HUDEP-2 (cell line): ENCODE results near the gene FOXP1.

Source experiments
- DNase-seq, 76 experiments: peaks; one replicate each; lab custom pipeline; 2025; ENCODE audit not compliant: unreplicated experiment in 76 of 76; lab: John Stamatoyannopoulos, UW

Gene FOXP1

DNA sequence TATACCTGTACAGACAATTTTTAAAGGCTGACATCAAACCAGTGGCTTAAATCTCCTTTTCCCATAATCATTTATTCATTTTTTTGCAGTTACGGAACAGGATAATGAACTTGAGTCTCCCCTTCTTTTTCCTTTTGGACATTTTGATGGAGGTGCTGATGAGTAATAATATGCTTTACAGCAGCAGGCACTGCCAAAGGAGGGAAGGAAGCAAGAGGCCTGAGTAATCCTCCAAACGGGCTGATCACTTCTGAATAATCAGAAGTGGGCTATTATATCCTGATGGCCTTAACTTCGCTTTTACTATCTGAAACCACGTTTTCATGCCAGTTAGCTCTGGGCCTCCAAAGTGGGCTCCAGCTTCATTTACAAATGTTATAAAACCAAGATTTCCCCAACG, 527.2 kb downstream of the FOXP1 start:
- no peak for DNase-seq

DNA sequence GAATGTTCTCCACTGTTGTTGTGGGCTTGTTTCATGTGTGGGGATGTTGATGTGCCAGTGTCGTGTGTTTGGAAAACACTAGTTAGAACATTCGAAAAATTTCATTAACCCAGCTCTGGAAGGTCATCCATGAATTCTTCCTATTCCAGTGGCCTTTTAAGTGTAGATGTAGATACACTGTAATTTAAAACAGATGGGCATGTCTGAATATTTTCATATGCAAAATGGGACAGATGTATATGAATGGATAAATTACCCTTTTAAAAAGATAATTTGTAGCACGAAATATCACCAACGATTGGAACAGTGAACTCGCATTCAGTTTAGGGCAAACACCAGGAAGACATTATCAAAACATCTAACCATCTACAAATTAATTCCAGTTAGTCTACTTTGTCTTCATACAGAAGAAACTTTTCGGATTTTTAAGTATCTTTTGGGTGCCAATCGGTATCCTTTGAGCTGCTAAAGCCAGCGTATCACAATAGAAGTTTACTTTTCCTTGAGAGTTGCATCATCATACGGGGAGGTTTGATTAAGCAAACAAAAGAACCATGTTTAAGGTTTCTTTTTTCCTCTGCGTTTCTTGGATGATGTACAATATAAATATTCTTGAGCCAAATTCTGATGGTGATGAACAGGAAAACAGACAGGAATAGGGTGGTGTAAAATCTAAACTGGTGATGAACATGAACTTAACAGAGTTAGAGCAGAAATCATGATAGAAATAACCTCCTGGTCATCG, 528.1 kb downstream of the FOXP1 start:
- no peak for DNase-seq

DNA sequence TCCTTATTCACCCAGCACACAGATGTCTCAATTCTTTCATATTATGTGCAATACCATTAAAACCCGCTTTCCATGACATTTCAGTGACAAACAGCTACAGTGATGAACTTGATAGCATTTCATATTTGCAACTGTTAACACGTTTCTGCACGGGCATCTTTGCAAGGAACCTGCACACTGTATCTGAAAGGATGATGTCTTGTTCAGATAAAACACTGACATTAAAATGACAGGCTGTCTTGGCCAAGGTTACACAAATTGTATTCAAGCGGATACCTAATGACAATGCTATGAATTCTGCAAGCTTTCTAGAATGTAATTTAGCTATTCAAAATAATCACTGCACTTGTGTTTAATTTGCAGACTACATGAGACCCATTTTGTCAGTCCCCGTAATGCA, 529.2 kb downstream of the FOXP1 start:
- no peak for DNase-seq

DNA sequence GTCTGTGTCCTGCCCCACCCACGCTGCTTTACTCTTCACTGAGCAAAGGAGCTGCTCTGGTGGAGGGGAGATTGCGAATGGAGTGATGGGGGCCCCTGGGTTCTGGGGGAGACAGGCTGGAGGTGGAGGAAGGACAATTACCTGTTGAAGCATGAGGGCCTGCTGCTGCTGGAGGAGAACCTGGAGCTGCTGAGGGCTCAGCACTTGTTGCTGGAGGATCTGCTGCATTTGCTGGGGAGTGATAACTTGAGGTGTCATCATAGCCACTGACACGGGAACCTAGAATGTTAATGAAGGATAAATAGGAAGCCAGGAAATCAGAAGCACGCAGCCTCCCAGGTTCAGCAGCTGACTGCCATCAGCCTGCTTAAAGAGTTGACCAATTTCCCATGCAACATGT, 530.0 kb downstream of the FOXP1 start:
- DNase-seq = no peak

DNA sequence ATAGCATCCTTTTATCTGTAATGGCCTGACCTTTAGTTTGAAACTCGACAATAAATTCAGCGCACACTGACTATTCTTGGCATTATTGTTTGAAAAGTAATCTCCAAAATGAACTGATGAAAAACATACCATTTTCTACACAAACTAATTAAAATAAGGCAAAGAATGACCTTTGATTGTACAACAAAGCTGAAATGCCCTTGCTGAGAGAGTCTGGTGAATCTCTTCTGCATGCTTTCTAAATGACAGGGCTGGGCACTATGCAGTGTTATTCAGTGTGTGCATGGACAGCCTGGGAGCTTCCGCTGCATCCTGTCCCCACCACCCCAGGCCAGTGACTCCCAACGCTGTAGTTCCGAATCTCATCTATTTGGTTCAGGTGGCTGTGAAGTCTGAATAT, 530.8 kb downstream of the FOXP1 start:
- no peak for DNase-seq

DNA sequence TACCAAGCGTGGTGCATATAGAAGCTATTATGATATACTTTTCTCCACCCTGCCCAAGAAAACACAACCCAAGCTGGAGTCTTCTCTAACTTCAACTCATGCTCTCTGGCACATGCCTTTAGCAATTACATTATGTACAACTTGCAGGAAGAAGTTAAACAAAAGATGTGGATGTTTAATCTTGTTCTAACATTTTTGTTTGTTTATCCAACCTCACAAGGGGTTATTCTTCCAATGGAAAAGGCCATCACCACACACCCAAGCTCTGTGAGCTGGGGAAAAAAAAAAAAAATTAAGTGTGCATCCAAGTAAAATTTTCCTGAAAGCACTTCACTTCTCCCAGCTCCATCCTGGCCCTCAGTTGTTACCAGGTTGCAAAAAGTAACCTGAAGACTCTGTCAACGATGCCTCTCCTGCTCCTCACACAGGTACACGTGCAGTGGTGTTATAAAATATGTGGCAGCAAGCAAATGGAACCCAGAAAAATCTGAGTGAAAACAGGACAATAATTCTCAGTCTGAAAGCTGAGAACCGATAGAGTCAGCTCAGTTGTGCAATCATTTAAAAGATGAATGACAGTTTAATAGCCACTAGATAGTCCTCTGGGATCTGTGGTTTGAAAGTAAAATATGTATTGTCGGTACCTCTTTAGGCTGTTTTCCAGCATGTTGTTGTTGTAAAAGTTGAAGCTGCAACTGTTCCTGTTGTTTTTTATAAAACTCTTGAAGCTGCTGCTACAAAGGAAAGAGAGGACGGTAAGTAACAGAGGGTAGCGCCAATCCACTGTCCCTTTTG, 531.4 kb downstream of the FOXP1 start:
- no peak for DNase-seq

DNA sequence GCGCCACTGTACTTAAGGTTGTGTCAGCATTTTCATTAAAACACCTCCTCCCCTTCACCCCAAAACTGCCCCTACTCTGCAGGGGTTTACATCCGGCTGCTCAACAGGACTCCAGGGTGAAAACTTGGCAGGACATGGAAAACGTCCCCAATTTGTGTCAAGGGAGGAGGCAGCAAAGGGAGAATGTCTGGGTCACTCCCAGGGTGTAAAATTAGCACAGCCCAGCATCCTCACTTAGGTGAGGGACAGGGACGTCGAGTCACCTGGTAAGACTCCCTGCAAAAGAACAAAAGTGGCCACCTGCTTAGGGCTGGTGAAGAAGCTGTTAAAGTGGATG, 532.3 kb downstream of the FOXP1 start:
- DNase-seq = no peak

DNA sequence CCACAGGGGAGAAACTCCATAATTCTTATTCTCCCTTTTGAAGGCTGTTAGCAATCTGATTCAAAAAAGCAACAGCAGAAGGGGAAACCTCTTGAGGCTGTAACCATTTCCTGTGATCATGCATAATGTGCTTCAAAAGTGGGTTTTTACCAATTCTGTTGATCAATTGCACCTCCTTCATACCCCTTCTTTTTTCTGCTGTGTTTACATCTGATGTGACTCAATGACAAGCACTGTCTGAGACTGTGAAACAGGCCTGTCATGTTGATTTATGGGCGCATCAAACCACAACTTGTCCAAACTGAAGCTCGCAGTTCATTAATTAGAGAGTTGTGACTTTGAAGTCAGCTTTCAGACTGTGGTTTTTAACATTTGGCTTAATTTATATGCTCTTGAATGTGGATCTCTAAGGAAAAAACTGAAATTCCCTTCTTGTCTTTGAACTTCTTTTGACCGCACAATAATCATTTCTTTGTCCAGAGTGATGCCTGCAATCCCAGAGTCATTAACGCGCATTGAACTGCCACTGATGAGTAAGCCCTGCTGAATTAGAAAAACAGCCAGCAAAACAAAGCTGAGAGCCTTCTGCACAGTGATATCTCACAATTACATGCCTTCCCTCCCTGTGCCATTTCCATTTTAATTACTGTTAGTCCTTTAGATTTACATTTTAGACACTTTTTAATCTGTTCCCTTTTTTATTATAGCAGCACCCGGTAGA, 532.8 kb downstream of the FOXP1 start:
- DNase-seq = no peak

DNA sequence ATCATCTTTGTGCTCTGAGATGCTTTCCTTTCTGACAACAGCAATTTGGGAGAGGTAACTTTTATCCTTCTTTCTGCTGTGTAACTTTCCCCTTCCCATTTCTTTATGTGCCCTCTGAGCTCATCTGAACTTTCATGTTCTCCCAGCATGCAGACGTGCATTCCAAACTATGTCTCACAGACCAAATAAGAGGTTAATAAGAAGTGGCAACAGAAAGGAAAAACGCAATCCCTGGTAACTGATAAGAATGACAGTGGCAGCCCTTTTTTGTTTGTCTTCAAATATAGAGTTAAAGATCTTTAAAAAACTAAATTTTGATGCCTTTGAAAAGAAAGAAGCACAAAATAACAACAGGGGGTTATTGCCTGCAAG, 533.4 kb downstream of the FOXP1 start:
- no peak for DNase-seq

DNA sequence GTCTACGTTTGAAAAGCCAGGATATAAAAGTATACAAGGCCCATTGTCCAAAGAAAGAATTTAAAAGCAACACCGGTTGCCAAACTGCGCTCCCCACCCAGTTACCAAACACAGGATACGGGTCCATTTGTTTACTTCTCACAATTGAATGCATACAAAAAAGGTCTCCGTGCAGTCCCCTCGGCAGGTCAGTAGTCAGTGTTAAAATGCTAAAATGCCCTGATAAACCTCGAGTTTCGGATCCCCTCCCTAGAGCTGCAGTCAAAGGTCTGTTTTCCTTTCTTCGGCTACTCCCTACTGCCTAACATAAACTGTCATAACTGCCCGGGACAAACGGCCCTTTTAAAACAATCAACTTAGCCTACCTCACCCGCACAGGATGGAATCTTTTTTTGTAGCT, 534.6 kb downstream of the FOXP1 start:
- no peak for DNase-seq

DNA sequence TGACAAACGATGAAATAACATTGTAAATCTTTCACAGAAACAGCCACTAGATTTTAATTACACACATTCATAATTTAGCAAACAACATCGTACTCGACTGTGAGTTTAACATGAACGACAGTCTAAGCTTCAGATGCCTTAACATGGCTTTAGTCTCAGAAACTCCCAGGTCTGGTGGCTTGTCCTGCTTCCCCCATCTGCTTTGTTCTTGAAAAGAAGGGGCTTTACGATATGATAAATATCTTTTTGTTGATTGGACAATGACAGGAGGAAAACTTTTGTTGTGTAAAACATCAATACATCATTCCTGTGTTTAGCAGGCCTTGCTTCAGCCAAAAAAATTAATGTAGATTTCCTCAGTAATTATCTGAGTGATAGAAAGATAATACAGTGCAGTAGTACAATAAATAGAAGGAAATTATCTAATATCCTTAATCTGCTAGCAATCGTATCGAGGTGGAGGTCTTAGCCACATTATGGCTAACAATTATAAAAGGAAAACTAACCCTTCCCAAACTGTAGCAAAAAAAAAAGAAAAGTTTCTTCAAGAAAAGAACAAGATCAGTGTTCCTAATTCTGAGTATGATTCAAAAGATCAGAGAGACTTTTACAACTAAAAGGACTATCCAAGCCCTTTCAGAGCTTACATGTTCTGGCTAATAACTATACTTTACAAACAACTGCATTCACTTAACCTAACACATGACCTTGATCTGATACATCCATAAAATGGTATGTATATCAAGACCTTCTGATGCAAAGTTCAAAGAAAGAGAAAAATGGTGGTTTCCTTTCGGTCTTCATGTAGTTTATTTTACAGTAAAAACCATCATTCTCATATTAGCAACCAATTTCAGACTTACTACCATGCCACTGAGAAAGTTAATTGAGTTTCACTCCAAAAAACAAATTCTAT, 535.7 kb downstream of the FOXP1 start:
- no peak for DNase-seq

DNA sequence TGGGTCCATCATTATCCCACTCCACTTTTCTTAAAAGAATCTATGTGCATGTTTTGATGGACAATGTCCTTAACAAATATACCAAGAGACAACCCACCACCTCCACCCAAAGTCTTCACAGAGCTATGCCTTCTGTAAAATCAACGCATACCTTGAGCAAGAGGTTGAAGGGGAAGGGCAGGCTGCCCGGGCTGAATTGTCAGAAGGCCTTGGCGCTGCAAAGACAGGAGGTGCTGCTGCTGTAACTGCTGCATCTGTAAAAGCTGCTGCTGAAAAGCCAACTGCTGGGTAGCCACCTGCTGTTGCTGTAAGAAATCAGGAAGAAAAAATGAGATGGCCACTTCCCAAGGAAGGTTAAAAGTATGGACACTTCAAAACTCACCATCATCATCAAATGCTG, 536.7 kb downstream of the FOXP1 start:
- no peak for DNase-seq

DNA sequence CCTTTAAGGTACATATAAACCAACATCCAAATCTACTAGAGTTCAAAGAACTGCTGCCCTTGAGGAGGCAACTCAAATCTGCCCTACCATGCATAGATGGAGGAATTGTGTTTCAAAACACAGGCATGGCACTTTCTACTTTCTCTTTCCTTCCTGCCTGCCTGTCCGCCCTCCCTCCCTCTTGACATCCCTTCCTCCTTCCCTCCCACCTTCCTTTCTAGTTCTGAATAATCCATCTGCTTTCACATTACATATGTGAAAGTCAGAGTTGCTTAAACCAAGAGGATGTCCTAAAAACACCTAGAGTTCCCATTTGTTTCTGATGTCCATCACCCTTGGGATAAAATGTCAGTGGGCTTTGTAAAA, 537.6 kb downstream of the FOXP1 start:
- DNase-seq = no peak

DNA sequence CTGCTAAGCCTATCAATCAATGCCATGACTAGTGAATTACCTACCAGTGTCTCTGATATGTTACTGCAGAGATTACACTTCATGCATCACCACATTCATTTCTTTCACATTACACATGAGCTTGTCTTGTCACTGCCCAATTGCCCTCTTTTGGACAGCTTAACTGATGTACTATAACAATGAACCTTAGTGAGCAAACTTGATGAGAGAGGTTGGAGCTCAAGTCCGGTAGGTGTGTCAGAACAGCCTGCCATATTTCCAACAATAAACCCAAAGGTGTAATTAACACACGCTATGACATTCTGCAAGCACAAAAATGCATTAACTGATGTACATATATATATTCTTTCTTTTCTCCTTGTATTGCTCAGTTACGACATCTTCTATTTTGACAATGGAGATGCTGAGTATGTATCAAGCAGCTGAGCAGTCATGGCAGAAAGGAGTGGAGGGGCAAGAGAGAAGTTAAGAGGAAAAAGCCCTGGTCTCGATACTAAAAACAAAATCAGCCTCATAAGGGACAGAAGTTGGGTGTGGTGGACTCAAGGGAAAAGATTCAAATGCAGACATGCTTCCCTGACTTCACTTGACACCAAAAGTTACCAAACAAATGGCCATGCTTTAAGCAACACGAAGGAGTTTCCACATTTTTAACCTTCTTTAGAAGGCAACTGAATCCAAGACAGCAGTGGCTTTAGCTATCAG, 538.2 kb downstream of the FOXP1 start:
- DNase-seq = no peak

DNA sequence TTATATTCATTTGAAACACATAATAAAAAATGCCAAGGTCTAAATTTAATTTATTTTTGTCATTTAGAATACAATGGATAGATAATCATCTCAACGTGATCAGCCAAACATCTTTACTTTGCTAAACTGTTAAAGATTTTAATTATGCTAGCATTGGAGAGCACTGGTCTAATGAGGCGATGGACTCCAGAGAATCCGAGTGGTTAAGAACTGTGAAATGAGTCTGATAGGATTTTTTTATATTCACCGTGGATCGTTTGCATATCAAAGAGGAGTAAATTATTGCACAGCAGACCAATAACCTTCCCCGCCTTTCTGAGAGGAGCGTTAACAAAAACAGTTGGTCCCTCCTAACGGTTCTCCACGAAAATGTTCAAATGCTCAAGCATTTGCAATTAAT, 540.8 kb downstream of the FOXP1 start:
- no peak for DNase-seq

DNA sequence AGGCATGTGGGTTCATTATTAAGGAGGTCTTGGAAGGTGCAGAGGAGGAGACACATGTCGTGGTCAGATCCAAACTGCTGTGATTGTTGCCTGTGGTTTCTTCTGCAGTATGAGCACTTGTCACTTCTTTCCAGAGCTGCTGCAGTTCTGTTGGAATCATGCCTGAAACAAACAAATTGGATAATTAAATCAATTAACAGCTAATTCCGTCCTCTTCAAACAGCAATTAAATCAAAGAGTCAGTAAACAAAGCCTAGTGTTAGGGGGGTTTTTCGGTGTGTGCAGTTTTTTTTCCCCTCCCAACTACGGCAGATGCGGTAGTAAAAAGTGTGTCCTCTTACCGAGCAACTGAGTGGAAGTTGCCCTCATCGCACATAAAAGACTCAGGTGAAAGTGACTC, 542.2 kb downstream of the FOXP1 start:
- no peak for DNase-seq

DNA sequence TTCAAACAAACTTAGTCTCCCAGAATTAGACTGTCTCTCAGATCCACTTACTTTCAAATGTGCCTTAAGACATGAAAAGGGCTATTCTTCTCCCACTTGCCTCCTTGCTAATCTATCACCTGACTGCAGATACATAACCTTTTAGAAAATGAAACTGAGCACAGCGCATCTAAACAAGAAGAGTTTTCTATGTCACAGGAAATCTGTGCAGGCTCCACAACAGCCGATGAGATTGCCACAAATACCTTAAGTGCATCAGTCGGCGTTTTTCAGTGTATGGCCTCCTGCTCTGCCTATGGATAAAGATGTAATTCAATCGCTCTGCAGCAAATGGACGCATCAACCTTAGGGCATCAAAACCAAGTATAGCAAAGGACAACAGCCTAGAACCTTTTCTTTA, 544.2 kb downstream of the FOXP1 start:
- DNase-seq = no peak

DNA sequence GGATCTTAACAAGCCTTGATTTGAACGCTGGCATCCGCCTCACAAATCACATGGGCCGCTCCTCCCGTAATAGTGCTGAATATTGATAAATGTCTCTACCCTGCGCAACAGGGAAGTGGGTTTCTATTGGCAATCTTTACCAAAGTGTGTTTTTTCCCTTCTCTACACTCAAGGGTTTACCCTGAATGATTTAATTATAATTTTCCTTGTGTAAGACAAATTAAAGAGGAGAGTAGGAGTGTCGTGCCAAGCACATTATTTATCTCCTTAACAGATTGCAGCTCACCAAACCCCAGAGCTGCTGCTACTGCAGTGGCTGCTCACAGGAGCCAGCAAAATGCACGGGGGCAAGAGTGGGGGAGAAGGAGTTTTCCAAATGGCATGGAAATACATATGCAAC, 545.8 kb downstream of the FOXP1 start:
- no peak for DNase-seq

DNA sequence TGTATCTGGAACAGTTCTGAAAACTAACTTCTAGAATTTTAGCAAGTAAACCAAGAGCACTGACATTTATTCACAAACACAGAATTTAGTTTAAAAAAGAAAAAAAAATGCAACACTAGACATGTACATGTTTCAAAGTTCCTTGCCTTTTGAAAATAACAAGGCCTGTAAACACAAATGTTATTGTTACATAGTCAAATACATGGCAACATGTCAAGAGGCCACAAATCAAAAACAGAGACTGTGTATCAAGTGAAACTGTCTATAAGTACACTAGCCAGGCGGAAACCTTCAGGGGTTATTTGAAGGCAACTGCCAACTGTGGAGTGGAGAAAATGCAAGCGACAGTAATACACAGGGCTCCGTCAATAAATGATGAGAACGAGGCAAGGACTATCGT, 547.6 kb downstream of the FOXP1 start:
- no peak for DNase-seq

DNA sequence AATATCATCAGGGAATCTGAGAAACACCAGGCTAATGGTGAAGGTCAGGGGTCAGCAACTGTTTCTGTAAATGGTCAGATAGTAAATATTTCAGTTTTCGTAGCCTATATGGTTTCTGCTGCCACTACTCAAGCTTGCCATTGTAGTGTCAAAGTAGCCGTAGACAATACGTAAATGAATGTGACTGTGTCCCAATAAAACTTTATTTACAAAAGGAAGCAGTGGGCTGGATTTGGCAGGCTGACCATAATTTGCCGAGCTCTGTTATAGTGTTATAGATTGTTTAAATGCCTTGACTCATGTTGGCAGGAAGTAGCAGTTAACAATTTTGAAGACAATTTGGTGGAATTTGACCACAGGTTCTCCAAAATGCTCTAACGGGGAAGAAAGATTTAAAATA, 548.2 kb downstream of the FOXP1 start:
- no peak for DNase-seq
